Vagina (tissue), 2 donors: ENCODE data around the gene RPRD1B. TPM values are rescaled to one million over a fixed set of nuclear protein-coding genes. Genes with fewer than 3 reads are reported as not detected.

ENCODE experiments used
- DNase-seq, 2 donors: peaks; one replicate each; pipeline ENCODE4 v3.0.0-alpha.2; 2017; ENCODE audit errors: extremely low spot score in 2 of 2
- H3K27ac ChIP-seq: fragments of 200-600 bp; sonication (generic); one replicate; pipeline ENCODE4 v1.5.1; 2019
- H3K27me3 ChIP-seq: fragments of 200-600 bp; sonication (generic); one replicate; pipeline ENCODE4 v1.5.1; 2019
- H3K36me3 ChIP-seq, 2 donors: fragments of 200-600 bp; sonication (generic); one replicate each; pipeline ENCODE4 v1.5.1; 2017 to 2019
- H3K4me1 ChIP-seq: fragments of 200-600 bp; sonication (generic); one replicate; pipeline ENCODE4 v1.5.1; 2019
- H3K4me3 ChIP-seq, 2 donors: fragments of 200-600 bp; sonication (generic); 1 replicate in 1 of 2; 2 replicates in 1 of 2; pipeline ENCODE4 v1.5.1; 2016 to 2019
- H3K9me3 ChIP-seq: fragments of 200-600 bp; sonication (generic); one replicate; pipeline ENCODE4 v1.5.1; 2019
- CTCF ChIP-seq, 3 experiments: fragments of 450-650 bp in 2 of 3; fragments of 200-600 bp in 1 of 3; sonication (generic) in 1 of 3; IDR thresholded peaks; one replicate each; pipeline ENCODE4 v1.5.1; 2017 to 2019; ENCODE audit warnings: antibody characterized with exemption in 3 of 3, mild to moderate bottlenecking in 2 of 3, moderate library complexity in 2 of 3
- POLR2A ChIP-seq, 2 donors: fragments of 450-650 bp; IDR thresholded peaks; one replicate each; pipeline ENCODE4 v1.6.1; 2017; ENCODE audit warnings: antibody characterized with exemption in 2 of 2, mild to moderate bottlenecking in 2 of 2, moderate library complexity in 2 of 2
- POLR2AphosphoS5 ChIP-seq, 2 donors: sonication (generic); formaldehyde crosslinking; IDR thresholded peaks; one replicate each; pipeline ENCODE4 v1.9.0; 2017; ENCODE audit warnings: antibody characterized with exemption in 2 of 2, mild to moderate bottlenecking in 2 of 2, low read depth in 1 of 2; ENCODE audit not compliant: insufficient read depth in 1 of 2
- intact Hi-C: fragments of 100-400 bp; cut with DNase I; formaldehyde crosslinking; loops from one replicate; pipeline ENCODE4 v1.15.1; 2023
- total RNA-seq: library from RNA; depleted of rRNA; stranded (reverse); fragments of >200 nt; gene quantifications from one replicate; pipeline ENCODE4 v1.2.3, GENCODE V29; 2016

Gene RPRD1B
- total RNA-seq, 1 donor from 2014 or later: 23.8 TPM

DNA sequence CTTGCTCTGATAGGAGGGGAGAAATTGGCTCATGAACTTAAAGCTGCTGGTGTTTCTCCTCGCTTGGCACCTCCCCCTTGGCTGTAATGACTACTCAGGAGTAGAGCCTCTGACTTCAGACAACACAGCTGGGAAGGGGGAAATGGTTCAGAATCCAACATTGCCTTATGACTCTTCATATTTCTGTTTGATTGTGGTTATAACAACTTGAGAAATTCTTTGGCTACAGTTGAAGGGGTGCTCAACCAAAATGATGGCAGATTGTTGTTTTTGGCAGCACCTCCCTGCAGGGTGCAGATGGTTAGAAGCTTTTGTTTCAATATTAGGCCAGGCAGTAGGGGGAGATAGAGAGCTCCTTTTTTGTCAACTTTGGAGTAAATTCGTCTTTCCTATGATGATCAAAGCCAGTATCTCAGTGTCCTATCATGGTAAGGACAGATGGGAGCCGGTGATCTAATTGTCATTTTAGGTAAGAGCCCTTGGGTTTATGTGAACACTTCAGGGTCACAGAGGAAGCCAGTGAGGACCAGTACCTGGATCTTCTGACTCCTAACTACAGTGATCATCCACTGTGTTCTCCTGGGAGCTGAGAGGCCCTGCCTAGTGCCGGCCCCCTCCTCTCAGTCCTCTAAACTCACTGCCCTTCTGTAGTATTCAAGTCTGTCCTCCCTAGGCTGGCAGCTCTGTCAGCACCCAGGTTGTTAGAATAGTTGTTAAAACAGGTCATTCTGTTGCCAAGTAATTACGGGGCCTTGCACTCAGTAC is 39.9 kb downstream of the RPRD1B start:
- no peaks in the 10 kb centered on the region for H3K9me3 ChIP-seq
- intact Hi-C loops: loop anchor here (5.0 kb wide), 1 partner anchor 94 kb away; the partner anchor contains the start of gene TGM2
- peaks cover 32% of the 10 kb centered on the region for H3K4me1 ChIP-seq
- no peak for DNase-seq
- H3K27ac ChIP-seq: peak overlapping the region; percentile 51
- no peak for TF ChIP-seq POLR2A (IDR thresholded peaks at IDR 0.05)
- TF ChIP-seq CTCF (IDR thresholded peaks at IDR 0.05): peak; percentile 53 to 67 (median 58)
- H3K27me3 ChIP-seq: no peaks in the 10 kb centered on the region
- no peak overlapping the region for H3K4me3 ChIP-seq
- H3K36me3 ChIP-seq: peaks cover 0 to 20% of the 10 kb centered on the region in 2 donors

- DNase-seq: no peak
- TF ChIP-seq POLR2A (IDR thresholded peaks at IDR 0.05) (no peak), CTCF (IDR thresholded peaks at IDR 0.05) (no peak), POLR2AphosphoS5 (IDR thresholded peaks at IDR 0.05; ENCODE audit: insufficient read depth in 1 of 2, low read depth in 1 of 2) (no peak)
- H3K4me3 ChIP-seq: no peak overlapping the region
- H3K36me3 ChIP-seq: peaks cover 0 to 18% of the 10 kb centered on the region in 2 donors
- intact Hi-C loops: loop anchor here (5.0 kb wide), 1 partner anchor 37 kb away; no protein-coding TSS in a partner anchor
- peak overlapping the region; percentile 53 for H3K27ac ChIP-seq
- no peaks in the 10 kb centered on the region for H3K9me3 ChIP-seq
- H3K4me1 ChIP-seq: peaks cover 32% of the 10 kb centered on the region
- H3K27me3 ChIP-seq: no peaks in the 10 kb centered on the region
These were observed 41.8 kb downstream of the RPRD1B start for GRCh38 chr20:38075161-38075998.

GRCh38 chr20:38076548-38076947 is 43.0 kb downstream of the RPRD1B start:
- Histone ChIP-seq H3K4me3 (no peak overlapping the region), H3K27ac (no peak overlapping the region), H3K9me3 (no peaks in the 10 kb centered on the region), H3K4me1 (peaks cover 32% of the 10 kb centered on the region), H3K36me3 (peaks cover 0 to 13% of the 10 kb centered on the region in 2 donors), H3K27me3 (no peaks in the 10 kb centered on the region)
- intact Hi-C loops: loop anchor here (5.0 kb wide), 1 partner anchor 36 kb away; no protein-coding TSS in a partner anchor
- DNase-seq: no peak
- no peak for TF ChIP-seq CTCF (IDR thresholded peaks at IDR 0.05)
- no peak for TF ChIP-seq POLR2A (IDR thresholded peaks at IDR 0.05)
- TF ChIP-seq POLR2AphosphoS5 (IDR thresholded peaks at IDR 0.05; ENCODE audit: insufficient read depth in 1 of 2, low read depth in 1 of 2): no peak

DNA sequence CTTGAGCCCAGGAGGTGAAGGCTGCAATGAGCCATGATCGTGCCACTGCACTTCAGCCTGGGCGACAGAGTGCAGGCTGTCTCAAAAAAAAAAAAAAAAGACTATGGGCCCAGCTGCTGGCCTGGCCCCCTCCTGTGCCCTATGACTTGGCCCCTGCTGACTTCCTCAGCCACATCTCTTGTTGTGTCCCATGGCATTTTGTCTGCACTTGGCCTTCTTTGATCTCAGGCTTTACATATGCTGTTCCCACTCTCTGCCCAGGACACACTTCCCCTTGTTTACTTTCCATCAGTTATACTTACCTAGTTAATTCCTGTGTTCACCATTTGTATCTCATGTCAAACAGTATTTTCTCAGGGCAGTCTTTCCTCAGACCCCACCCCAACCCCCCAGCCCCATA is 44.5 kb downstream of the RPRD1B start:
- TF ChIP-seq POLR2AphosphoS5 (IDR thresholded peaks at IDR 0.05; ENCODE audit: insufficient read depth in 1 of 2, low read depth in 1 of 2) (no peak), CTCF (IDR thresholded peaks at IDR 0.05) (no peak), POLR2A (IDR thresholded peaks at IDR 0.05) (no peak)
- Histone ChIP-seq H3K4me3 (no peak overlapping the region), H3K27me3 (no peaks in the 10 kb centered on the region), H3K9me3 (no peaks in the 10 kb centered on the region), H3K27ac (no peak overlapping the region), H3K36me3 (peaks cover 0 to 13% of the 10 kb centered on the region in 2 donors), H3K4me1 (peaks cover 32% of the 10 kb centered on the region)
- intact Hi-C loops: loop anchor here (5.0 kb wide), 1 partner anchor 34 kb away; no protein-coding TSS in a partner anchor
- DNase-seq: no peak
